Activated CD4-positive, alpha-beta T cell treated with anti-CD3 and anti-CD28 coated beads for 4 hours (primary cell): ENCODE measurements around the gene CACNA1I.

ENCODE experiments used
- DNase-seq, 2 donors: peaks; one replicate each; pipeline ENCODE4 v3.0.0-alpha.2; 2020

CACNA1I gene

GRCh38 chr22:39627865-39628562, 57.5 kb downstream of the CACNA1I start:
- DNase-seq, result no peak

DNA sequence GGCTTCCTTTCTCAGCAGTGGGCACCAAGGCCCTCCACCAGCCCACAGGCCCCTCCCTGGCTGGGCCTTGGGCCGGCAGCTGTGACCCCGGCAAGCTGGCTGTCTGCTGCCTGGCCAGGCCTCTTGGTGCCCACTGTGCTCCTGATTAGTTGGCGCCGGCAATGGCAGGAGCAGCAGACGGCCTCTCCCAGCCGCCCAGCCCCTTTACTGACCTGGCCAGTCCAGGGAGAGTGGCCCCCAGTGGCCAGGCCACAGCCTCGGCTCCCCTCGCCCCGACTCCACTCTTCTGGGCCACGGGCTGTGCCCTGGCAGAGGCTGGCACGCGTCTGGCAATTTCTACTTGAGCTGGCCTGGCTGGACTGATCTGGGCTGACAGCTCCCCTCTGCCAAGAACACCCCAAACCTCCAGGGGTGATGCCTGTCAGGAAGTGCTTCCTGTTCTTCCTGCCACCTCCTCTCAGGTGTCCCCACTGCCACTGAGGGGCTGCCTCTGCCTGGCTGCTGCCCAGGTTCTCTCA, 58.1 kb downstream of the CACNA1I start:
- no peak for DNase-seq

DNA sequence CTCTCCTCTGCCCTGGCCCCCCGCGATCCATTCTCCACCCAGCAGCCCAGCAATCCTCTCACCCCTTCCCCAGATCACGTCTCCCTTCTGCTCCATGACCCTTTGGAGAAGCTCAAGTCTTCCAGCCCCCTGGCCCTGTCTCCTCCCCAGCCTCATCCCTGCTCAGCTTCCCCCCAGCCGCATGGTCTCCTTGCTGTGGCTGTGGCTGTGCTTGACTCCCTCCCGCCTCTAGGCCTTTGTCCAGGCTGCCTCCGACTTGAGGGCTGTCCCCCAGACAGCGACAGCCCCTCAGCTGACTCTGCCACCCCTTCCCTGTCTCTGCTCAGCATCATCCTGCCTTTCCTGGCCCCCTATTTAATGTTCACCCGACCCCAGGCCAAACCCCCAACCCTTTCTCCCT, 59.3 kb downstream of the CACNA1I start:
- DNase-seq, result no peak

DNA sequence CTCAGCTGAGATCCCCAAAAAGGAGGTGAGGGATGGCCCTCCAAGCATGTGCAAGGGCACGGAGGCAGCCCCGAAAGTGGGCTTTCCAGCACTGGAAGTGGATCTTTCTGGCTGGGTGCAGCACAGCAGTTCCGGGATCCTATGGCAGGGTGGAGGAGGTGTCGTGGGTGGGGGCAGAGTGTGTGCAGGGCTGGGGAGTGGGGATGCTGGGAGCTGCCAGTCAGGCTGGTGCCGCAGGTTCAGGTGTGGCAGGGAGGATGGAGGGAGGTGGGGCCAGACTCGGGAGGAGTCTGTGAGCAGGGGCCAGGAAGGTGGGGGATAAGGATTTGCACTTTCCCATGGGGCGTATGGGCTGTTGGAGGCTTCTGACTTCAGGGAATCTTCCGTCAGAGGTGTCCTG, 60.2 kb downstream of the CACNA1I start:
- no peak for DNase-seq

- DNase-seq, result no peak
These were observed 61.1 kb downstream of the CACNA1I start for GRCh38 chr22:39631381-39632286.

DNA sequence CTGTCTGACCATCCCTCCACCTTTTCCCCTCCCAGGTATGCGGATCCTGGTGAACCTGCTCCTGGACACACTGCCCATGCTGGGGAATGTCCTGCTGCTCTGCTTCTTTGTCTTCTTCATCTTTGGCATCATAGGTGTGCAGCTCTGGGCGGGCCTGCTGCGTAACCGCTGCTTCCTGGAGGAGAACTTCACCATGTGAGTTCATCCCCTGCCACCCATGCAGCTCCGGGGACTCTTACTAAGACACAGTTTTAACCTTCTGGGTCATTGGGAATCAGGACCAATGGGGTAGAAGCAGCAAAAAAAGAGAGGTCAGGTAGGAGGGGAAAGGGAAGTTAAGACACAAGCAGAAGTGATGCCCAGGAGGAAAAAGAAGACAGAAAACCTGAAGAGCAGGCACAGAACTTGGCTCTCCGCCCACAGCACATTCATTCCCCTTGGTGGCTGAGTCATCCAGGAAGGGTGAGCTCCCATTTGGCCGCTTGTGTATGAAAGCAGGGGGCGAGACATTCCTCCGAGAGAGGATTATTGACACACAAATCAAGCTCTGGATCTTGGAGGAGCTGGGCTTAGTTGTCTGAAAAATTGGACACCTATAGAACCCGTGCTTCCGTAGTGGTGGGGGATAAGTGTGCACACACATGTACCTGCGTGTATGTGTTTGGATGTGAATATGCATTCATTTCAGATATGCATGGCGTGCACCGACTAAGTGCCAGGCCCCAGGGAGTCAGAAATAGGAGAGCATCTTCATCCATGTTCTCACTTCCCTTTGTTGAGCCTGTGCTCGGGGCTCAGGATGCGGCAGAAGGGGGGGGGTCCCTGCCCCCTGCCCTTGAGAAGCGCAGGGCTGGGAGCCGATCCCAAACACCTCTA, 64.2 kb downstream of the CACNA1I start:
- no peak for DNase-seq

DNA sequence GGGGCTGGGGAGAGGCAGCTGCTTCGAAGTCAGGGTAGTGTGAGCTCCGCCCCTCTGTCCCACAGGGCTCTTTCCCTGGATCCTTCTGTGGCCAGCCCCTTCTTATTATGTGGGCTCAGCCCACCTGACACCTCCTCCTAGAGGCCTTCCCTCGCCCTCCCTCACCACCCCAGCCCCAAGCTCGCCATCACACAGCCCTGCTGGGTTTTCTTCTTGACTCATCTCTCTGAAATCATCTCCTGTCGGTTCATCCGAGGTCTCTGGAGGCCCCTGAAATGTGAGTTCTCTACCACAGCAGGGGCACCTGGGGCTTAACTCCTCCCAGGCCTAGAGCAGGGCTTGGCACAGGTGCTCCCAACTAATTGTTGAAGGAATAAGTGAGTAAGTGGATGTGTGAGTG, 65.2 kb downstream of the CACNA1I start:
- no peak for DNase-seq

DNA sequence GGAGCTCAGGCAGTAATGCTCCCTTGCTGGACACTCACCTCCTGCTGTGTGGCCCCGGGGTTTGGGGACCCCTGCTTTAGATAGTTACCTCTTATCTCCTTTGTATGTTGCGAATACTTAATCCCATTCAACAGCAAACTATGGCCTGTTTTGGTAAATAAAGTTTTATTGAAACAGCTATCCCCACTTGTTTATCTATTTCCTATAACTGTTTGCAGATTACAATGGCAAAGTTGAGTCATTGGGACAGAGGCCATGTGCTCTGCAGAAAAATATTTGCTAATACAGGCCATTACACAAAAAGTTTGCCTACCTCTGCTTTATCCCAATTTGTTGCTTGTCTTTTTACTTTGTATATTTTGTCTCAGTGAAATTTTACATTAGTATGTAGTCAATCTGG, 68.4 kb downstream of the CACNA1I start:
- DNase-seq, result no peak

DNA sequence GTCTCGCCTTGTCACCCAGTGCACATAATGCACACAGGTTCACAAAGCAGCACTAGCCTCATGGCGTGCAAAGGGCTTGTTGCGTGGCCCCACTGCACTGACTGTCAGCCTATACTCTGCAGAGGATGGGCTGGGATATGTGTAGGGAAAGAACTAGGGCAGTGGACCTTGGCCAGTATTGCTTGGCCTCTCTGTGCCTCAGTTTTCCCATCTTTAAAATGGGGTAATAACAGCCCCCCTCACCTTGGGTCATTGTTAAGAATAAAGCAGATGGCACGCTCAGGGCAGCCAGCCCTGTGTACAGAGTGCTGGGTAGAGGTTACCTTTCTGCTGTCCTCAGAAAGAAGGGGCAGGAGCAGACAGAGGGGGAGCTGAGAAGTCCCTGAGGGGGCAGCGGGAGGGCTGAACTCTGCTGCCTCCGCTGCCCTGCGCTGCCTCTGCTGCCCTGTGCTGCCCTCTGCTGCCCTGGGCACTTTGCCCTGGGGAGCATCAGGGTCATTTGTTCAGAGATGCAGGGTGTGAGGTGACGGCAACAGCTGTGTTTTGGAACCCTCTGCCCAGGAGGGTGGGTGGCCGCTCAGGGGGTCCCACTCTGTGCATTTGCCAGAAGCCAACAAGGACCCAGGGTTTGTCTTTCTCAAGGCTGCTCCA, 71.2 kb downstream of the CACNA1I start:
- no peak for DNase-seq

DNA sequence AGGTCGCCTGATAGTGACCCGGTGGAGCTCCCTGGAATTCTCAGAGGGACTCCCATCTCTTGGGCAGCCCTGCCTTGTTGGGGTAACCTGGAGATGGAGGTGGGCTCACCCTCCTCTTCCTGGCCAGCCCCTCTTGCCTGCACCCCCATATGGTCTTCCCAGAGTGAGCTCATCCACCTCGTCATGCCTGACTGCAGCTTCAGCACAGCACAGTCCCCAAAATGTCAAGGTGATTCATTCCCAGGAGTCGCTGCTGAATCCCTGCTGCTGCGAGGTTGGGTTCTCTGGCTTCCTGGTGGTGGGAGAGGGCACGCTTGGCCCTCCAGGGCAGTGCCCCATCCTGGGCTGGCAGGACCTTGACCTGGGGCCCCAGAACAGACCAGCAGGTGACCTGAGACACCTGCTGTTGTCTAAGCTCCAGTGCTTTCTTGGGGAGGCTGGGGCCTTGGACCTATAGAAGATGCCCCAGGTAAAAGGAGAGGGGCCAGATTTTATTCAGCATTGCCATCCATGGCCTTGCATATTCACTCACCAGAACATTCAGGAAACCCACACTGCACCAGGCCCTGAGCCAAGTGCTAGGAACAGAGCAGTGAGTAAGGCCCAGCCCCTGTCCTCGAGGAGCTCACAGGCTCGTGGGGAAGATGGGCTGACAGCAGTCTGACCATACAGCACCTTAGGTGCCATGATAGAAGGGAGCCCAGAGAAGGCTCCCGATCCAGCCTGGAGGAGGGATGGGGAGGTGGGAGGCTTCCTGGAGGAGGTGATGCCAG, 72.9 kb downstream of the CACNA1I start:
- DNase-seq, result no peak

- DNase-seq, result no peak
These were observed 75.0 kb downstream of the CACNA1I start for GRCh38 chr22:39645532-39645931.

- no peak for DNase-seq
These were observed 76.0 kb downstream of the CACNA1I start for GRCh38 chr22:39646398-39647063.

GRCh38 chr22:39647836-39648629, 77.5 kb downstream of the CACNA1I start:
- no peak for DNase-seq

GRCh38 chr22:39648630-39648950, 78.0 kb downstream of the CACNA1I start:
- DNase-seq, result no peak

GRCh38 chr22:39649500-39650089, 79.0 kb downstream of the CACNA1I start:
- no peak for DNase-seq

- DNase-seq, result no peak
These were observed 80.8 kb downstream of the CACNA1I start for GRCh38 chr22:39651053-39651996.

DNA sequence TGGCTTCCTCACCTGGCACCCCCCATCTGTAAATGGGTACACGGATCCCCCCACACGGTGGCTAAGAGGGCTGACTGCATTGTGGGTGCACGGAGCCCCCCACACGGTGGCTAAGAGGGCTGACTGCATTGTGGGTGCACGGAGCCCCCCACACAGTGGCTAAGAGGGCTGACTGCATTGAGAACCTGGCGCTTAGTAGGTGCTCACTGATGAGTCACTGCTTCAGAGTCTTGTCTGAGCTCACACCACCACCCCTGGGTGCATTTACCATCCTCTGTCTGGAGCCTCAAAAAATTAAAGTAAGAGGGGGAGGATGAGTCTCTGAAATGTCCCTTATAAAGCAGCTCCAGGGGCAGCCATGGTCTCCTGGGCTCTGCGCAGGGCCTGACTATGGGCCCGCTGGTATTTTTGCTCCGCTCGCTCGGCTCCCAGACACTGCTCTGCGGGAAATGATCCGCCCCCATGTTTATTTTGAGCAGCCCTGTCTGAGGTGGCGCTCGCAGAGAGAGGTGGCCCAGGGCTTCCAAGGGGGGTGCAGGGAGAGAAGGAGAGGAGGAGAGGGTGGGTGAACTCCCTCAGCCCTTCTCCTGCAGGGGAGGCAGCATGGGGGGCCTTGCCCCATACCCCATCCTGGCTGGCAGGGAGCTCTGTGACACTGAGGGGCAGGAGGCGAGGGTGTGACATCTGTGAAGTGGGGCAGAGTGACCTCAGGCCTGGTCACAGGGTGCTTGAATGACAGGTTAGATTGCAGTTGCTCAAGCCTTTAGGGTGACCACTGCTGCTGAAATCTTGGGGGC, 82.6 kb downstream of the CACNA1I start:
- no peak for DNase-seq

GRCh38 chr22:39653787-39654077, 83.2 kb downstream of the CACNA1I start:
- no peak for DNase-seq
